ENCODE data around the gene LPCAT4.
"Not testable (repeated sequence)": the region's sequence is repeated elsewhere in the genome, so short reads cannot be mapped to it uniquely, and the experiment has no call there.

Gene LPCAT4, protein sequence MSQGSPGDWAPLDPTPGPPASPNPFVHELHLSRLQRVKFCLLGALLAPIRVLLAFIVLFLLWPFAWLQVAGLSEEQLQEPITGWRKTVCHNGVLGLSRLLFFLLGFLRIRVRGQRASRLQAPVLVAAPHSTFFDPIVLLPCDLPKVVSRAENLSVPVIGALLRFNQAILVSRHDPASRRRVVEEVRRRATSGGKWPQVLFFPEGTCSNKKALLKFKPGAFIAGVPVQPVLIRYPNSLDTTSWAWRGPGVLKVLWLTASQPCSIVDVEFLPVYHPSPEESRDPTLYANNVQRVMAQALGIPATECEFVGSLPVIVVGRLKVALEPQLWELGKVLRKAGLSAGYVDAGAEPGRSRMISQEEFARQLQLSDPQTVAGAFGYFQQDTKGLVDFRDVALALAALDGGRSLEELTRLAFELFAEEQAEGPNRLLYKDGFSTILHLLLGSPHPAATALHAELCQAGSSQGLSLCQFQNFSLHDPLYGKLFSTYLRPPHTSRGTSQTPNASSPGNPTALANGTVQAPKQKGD

DNA sequence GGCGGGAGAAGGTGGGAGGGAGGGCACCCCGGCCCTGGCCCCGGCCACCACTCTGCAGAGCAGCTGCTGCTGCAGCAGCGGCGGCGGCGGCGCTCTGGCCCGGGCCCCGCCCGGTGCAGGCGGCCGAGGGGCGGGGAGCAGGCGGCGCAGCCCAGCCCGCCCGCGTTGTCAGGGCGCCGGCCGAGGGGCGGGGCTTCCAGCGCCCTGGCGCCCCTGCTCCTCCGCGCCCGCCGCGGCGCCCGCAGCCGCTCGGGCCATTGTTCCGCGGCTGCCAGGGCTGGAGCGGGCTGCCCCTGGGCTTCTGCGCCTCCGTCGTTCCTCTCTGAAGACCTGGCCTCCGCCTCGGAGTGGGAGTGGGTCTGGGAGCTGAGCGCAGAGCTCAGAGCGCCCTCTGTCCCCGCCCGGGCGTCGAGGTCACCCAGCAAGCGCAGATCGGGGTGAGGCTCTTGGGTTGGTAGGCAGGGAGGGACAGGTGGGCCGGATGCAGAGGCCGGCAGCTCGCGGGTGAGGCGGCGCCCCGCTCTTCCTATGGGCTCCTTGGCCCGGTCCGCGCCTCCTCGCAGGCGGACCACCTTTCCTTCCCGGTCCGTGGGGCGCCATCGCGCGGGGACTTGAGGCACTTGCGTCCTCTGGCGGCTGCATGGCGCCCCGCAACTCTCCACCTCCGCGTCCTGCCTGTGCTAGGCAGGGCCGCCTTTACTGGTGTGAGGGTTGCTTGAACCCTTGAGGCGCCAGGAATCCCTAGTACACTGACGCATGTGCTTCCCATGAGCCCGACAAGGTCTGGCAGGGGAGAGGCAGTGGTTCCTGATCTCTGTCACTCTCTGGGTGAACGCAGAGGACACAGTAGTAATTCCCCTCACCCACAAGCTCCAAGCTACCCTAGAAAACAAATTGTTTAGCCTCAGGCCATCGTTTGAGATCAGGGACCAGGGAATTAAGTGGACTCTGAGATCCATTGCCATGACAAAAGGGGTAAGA is at the start of gene LPCAT4:
LPCAT4 (minus strand) TSS at position 96 of the 981 bp plus-strand sequence. CDS start 96 bp downstream, outside the sequence.
- DNase-seq = peak; percentile 80

DNA sequence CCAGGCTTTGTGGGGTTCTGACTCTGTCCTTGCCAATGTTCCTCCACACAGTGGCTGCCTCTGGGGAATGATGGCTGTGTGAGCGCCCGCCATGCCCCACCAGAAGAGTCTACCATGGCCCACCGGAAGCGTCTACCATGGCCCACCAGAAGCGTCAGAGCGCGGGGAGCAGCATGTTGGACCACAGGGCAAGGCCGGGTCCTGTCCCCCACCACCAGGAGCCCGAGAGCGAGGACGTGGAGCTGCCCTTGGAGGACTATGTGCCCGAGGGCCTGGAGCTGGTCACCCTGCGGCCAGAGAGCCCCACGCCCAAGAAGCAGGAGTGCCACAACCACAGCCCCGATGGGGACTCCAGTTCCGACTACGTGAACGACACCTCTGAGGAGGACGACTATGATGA is 42.5 kb upstream of the LPCAT4 start:
- DNase-seq = not testable (repeated sequence)

DNA sequence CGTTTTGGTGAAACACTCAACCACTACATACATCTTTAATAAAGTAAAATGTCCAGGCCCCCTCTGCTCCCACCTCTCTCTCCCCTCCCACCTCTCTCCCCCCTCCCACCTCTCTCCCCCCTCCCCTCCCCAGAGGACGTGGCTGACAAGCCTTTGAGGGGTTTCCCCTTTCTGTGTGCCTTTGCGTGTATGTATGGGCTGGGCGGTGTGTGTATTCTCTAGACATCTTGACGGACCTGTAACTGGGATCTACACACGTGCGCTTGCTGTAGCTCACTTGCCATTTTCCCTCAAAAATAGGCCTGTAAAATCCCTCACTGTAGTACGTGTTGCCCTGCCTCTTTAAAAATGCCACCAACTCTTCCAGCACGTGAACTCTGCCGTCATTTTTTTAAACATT is 42.0 kb upstream of the LPCAT4 start:
- not testable (repeated sequence) for DNase-seq

DNA sequence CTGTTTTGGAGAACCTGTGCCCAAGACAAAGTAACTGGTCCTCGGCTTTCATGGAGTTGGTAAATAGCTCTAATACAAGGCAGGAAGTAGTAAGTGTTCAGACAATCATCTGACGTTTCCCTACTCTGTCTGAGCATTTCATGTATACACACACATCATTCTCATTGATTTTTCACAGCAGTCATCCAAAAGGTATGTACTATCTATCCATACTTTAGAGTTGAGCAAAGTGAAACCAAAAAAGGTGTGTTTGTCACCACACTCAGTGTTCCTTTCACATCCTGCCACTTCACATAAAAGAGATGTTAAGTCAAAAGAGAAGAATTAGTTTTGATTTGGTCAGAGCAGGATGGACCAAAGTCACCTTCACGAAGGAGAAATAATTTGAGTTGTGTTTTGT is 36.9 kb upstream of the LPCAT4 start:
- not testable (repeated sequence) for DNase-seq

DNA sequence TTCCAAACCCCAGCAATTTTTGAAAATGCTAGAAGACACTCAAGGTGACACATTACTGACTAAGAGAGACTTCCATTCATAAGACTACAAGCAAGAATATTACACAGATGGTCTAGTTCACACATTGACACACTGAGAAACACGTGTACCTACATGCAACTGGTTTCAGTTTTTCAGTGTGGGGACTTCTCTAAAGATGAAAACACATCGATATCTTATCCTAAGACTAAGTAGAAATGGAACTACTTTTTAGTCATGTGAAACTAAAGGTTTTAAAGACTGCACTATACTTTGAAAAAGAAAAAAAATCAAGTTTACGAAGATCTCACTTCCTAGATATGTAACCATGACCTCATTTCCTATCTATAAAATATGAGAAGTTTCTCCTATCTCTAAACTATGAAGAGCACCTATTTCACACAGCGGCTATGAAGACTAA is 36.2 kb upstream of the LPCAT4 start:
- DNase-seq = not testable (repeated sequence)

DNA sequence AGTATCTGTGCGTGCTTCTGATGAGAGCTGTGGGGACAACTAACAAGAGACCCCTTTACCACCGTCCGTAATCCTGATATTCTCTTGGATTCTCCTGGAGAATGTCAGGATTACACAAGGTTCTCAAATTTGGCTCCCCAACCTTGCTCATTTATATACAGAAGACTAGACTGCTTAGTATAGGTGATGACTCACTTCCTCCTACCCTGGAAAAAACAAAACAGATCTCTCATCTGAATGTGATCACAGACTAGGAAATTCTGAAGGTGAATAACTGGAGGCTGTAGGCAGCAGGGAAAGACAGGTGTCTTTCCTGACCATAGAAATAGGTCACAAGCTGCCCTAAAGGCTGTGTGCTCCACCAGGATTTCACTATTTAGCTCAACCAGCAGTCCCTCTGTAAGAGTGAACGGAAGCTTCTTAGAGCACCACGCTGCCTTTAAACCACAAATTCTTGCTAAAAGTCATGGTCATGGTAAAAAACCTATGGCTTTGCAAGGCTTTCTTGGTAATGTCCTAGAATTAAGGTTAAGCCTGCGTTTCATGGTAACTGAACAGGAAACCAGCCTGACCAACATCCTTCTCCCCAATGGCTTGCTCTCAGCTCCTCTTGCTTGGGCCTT is 30.8 kb upstream of the LPCAT4 start:
- not testable (repeated sequence) for DNase-seq

DNA sequence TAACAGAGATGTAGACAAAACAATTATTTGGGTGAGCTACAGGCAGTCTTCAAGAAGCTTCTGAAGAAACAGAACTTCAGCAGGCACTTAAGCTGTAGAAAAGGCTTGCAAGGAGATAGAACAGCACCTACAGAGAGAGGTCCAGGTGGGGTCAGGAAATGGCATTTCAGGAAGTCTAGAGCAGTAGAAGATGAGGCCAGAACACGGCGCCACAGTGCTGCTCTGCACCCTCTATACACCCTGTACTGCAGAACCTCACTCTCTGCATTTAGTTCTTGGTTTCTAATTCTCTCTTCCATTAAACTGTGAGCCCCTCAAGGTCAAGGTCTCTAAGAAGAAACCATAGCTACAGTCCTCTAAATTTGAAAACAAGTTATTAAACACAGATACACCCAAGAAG is 26.0 kb upstream of the LPCAT4 start:
- not testable (repeated sequence) for DNase-seq

DNA sequence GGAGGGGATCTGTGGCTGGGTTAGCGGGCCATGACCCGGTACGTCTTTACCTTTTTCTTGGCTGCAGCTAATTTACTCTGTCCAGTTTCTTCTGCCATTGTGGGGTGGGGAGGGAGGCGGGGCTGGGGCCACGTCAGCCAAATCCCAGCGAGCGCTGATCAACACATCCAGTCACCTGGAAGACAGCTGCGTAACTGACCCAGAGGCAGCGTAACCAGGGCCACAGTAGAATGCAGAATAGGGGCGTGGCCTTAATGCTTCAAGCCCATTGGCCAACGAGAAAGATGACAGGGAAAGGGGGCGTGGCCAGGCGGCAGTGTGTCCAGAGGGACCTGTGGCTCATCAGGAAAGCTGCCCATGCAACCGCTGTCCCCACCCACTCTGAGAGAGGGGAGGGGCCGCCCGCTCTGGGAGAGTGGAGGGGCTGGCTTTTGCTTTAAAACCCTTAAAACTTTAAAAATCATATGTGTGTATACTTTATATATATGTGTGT is 22.6 kb upstream of the LPCAT4 start:
- not testable (repeated sequence) for DNase-seq

DNA sequence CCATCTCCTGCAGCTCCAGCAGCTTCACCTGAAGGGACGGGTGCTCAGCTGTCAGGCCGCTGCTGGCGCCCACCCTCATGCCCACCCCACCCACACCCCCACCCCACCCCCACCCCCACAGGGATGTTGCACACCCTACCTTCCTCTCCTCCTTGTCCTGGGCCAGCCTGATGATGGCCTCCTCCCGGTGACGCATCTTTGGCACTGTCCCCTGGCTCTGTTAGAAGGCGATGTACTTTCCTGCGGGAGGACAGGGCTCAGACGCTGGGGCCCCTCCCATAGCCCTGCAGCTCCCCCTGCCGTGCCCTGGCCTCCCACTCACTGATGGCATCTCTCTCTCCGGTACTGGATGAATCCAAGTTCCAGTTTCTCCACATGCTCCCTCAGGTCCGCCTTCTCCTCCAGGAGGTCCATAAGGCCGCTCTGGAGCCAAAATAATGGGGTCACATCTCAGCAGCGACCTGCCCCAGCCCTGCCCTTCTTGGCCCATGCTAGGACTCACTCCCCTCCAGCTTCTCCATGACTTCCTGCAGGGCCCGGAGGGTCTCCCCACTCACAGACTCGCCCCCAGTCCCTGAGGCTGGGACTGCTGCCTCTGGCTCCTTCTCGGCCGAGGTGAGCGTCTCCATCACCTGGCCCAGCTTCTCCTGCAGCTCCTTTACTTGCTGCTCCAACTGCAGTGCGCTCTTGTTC is 15.0 kb upstream of the LPCAT4 start:
- not testable (repeated sequence) for DNase-seq

DNA sequence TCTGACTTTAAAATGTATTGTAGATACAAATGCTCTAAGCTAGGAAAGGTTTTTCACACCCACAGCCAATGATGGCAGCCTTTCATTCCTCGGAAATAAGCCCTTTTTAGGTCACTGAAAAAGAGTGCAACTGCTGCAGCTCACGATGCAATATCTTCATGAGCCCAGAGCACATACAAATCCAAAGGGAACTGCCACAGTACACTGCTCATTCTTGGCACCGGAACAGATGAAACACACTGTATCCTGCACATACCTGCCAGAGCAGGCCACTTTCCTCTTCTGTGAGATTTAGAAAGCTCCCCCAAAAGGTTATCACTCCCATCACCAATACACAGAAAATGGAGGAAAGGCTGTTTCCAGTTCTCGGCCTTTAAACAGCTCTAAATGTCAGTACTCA is 13.5 kb upstream of the LPCAT4 start:
- DNase-seq = not testable (repeated sequence)

DNA sequence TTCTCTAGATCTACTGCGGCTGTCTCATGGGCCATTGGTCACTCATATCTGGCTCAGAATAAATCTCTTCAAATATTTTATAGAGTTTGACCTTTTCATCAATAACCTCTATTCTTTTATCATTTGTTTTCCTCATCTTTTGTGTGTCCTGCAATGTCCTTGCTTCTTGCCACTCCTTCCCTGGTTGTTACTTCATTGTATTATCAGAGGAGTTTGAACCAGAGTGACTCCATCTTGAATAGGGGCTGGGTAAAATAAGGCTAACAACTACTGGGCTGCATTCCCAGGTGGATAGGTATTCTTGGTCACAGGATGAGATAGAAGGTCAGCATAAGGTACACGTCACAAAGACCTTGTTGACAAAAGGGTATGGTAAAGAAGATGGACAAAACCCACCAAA is 9.9 kb upstream of the LPCAT4 start:
- no peak for DNase-seq

DNA sequence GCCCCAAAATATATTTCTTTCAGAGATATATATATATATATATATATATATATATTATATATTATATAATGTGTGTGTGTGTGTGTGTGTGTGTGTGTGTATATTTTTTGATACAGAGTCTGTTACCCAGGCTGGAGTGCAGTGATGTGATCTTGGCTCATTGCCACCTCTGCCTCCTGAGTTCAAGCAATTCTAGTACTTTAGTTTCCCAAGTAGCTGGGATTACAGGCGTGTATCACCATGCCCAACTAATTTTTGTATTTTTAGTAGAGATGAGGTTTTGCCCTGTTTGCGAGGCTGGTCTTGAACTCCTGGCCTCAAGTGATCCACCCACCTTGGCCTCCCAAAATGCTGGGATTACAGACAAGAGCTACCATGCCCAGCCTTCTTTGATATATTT is 8.5 kb upstream of the LPCAT4 start:
- DNase-seq = not testable (repeated sequence)

DNA sequence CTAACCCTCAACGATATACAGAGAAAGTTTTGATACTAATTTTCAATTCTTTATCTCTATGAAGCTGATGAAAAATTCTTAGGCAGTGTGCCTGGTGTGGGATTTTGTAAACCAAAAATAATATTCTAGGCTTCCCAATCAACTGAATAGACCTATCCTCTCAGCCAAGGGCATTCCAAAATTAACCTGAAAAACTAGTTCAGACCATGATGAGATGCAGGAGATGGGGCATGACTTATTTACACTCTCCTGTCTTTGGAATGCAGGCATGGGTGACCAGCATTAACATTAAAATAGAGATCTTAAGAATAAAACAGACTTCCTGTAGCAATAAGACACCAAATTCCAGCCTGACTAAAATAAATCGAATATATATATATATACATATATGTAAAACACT is 7.8 kb upstream of the LPCAT4 start:
- DNase-seq = no peak

DNA sequence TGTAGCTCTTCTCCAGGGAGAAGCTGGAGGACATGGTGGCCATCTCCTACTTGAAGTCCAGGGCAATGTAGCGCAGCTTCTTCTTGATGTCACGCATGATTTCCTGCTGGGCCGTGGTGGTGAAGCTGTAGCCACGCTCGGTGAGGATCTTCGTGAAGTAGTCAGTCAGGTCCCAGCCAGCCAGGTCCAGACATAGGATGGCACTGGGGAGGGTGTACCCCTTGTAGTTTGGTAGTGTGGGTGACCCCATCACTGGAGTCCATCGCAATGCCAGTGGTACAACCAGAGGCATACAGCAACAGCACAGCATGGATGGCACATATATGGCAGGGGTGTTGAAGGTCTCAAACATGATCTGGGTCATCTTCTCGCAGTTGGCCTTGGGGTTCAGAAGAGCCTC is 7.0 kb upstream of the LPCAT4 start:
- DNase-seq = no peak

DNA sequence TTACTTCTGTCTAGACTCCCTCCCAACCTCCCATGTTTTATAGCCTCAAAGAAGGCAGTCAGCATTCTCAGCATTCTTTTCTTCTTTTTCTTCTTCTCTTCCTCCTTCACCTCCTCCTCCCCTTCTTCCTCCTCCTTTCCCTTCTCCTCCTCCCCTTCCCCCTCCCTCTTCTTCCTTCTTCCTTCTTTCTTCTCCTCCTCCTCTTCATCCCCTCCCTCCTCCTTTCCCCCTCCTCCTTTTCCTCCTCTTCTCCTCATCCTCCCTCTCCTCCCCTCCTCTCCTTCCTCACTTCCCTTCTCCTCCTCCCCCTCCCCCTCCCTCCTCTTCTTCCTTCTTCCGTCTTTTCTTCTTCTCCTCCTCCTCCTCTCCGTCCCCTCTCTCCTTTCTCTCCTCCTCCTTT is 3.6 kb upstream of the LPCAT4 start:
- DNase-seq = no peak

DNA sequence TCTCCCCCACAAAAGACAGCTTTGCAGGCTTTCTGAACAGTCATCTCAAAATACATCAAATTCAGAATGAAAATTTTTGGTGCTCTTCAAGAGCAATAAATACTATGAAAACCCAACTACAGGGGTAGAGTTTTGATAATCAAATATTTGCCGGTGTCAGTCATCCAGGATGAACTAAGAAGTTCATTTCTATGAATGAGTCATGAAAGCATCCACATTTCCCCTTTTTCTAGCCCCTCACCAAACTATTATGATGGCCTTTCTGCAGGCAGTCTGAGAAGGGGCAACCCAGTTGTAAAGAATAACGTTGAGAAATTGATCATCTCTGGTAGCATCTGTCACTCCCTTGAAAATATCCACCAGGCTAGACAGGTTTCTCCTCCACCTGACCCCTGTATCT is 3.1 kb upstream of the LPCAT4 start:
- DNase-seq = no peak

DNA sequence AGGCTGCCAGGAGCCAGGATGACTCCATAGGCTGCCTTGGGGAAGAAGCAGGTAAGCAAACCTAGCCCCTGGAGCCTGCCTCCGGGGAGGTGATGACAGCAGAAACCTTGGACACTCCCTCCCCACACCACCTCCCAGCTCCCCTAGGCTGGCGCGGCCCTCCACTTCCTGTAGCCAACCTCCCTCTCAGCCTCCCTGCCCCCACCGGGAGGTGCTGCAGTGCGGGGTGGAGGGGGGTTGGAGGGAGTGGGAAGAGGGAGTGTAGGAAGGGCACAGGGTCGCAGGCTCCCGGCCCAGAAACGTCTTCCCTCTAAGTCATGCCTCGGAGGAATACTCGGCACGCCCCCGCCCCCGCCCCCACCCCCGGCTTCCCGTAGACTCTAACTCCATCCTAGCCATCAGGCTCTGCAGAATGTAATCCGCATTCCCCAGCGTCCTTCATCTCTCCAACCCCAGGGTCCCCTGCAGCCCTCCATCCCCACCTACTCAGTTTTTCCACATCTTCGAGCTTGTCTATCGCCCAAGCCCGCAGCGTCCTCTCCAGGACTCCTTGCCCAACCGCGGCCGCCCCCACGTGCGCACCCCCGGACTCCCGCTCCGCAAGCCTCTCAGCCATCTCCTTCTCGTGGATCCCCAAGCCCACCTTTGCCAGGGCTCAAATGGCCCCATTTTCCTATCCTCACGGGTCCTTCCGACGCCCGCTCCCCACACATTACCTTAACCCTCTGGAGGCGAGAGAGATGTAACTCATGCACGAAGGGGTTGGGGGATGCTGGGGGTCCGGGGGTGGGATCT is 528 bp downstream of the LPCAT4 start:
- peak; percentile 74 for DNase-seq

DNA sequence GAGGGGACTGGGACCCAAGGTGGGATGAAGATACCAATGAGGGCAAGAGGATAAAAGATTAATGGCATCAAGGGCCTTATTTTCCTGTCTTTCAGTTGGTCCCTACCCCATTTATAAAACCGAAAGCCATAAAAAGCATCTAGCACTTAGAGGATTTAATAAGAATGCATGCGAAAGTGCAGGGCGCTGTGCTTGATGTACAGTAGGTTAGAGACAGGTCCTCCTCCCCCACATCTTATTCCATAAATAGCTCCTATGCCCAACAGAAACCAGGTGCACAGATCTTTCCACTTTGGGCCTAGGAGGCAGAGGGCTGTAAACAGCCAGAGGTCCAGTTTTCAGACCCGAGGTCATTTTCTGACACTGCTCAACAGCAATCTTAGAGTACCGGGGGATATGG is 1.2 kb downstream of the LPCAT4 start:
- DNase-seq = no peak

DNA sequence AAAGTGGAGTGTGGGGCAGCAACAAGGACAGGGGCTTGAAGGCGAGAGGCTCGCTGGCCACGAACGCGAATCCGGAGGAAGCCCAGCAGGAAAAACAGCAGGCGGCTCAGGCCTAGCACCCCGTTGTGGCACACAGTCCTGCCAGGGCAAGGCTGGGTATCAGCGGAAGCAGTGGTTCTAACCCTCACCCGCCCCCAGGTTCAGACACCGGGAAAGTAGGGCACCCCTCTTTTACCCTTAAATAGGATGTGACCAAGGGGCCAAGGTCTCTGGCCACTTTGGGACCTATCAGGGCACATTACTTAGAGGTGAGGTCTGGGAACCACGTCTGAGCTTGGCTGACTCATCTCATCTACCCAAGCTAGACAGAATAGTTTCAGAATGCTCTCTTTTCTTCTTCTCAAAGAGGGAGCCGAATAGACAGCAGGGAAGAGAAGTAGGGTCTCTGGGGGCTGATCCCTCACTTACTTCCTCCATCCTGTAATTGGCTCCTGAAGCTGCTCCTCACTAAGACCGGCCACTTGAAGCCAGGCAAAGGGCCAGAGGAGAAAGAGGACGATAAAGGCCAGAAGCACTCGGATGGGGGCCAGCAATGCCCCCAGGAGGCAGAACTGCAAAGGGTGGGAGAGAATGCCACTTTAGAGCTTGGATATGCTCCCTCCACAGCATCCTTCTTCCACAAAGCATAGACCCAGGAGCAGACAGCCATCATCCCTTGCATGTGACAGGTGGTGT is 1.7 kb downstream of the LPCAT4 start:
- no peak for DNase-seq

DNA sequence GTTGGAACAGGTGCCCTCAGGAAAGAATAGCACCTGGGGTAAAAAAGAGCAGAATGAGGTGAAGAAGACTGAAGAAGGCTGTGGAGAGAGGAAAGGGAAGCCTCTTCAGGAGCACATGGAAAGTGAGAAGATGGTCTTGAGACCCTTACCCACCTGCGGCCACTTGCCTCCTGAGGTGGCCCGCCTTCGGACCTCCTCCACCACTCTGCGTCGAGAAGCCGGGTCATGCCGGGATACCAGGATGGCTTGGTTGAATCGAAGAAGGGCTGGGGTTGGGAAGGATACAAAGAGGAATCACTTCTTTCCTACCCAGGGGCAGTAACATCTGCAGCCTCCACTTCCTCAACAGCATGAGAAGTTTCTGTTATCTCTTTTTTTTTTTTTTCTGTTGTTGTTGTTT is 3.0 kb downstream of the LPCAT4 start:
- no peak for DNase-seq

Measured in NCI-H345 (cell line).